NB4 (cell line): Measurements from ENCODE around the gene OLA1.

Experiments used
- DNase-seq: peaks from one replicate; pipeline ENCODE4 v3.0.0; 2010; ENCODE audit warnings: low read depth
- H3K4me3 ChIP-seq: one replicate; pipeline ENCODE4 v1.5.1; 2011; ENCODE audit warnings: mild to moderate bottlenecking, low read depth, low read length, moderate library complexity
- MYC ChIP-seq: IDR thresholded peaks from 2 replicates; pipeline ENCODE4 v1.6.1; 2011; ENCODE audit warnings: low read depth, low read length
- POLR2A ChIP-seq: IDR thresholded peaks from 2 replicates; pipeline ENCODE4 v1.6.1; 2011; ENCODE audit warnings: mild to moderate bottlenecking; ENCODE audit not compliant: insufficient read length; ENCODE audit errors: extremely low read depth
- TF ChIP-seq, protein P1 (sequence below): IDR thresholded peaks from one replicate; pipeline ENCODE4 v1.5.1; 2012; ENCODE audit warnings: low read depth, low read length
- TF ChIP-seq, protein P2 (sequence below): IDR thresholded peaks from 2 replicates; pipeline ENCODE4 v1.6.1; 2011; ENCODE audit warnings: low read depth, low read length

Gene OLA1

DNA sequence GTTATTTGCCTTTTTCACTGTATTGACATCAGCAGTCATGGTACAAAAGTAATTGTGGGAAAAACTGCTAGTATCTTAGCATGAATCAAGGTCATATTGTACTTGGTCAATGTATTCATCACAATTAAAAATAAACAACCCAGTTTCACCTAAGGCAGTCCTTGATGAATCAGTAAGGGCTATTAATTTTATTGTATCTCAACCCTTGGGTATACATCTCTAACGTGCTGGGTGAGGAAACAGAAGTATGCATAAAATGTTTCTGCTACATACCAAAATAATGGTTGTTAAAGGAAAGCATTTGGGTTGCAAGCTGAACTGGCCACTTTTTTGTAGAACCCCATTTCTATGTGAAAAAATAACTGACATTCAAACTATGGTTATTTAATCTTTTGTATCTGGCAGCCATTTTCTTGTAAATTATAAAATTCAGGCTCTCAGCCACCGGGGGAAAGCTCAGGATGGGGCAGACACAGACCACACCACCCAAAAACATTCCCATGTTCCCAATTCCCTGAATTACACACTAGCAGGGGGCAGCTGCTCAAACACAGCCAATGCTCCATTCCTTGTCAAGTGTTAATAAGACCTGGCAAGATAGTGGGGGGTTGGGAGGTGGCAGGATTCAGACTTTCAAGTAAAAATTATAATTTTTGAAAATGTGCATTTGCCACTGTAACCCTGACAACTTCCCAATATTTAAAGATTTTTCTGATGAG, 49.3 kb downstream of the OLA1 start:
- TF ChIP-seq, protein P1, sequence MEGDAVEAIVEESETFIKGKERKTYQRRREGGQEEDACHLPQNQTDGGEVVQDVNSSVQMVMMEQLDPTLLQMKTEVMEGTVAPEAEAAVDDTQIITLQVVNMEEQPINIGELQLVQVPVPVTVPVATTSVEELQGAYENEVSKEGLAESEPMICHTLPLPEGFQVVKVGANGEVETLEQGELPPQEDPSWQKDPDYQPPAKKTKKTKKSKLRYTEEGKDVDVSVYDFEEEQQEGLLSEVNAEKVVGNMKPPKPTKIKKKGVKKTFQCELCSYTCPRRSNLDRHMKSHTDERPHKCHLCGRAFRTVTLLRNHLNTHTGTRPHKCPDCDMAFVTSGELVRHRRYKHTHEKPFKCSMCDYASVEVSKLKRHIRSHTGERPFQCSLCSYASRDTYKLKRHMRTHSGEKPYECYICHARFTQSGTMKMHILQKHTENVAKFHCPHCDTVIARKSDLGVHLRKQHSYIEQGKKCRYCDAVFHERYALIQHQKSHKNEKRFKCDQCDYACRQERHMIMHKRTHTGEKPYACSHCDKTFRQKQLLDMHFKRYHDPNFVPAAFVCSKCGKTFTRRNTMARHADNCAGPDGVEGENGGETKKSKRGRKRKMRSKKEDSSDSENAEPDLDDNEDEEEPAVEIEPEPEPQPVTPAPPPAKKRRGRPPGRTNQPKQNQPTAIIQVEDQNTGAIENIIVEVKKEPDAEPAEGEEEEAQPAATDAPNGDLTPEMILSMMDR = no peak
- TF ChIP-seq MYC (no peak), POLR2A (no peak)
- TF ChIP-seq, protein P2, sequence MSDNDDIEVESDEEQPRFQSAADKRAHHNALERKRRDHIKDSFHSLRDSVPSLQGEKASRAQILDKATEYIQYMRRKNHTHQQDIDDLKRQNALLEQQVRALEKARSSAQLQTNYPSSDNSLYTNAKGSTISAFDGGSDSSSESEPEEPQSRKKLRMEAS = no peak
- H3K4me3 ChIP-seq = no peak overlapping the region

DNA sequence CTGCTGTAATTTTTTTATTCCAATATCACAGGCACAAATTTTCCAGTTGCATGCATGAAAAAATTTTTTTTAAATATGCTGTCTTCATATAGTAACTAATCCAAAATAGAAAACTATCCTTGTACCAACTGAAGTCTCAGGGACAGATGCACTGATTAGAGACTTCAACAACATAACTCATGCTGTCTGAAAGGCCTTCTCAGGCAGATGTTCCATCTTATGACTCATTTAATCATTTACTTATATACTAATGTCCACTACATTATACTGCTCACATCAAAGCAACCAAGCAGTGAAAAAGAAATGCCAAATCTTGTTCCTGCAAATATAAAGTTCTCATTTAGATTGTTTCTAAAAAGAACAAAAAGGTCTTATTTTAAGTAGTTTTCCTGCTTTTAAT, 53.1 kb downstream of the OLA1 start:
- DNase-seq = no peak
- no peak overlapping the region for H3K4me3 ChIP-seq
- TF ChIP-seq, protein P2 = no peak

More for the DNA sequence above, 49.3 kb downstream of the OLA1 start:
- no peak for DNase-seq

DNA sequence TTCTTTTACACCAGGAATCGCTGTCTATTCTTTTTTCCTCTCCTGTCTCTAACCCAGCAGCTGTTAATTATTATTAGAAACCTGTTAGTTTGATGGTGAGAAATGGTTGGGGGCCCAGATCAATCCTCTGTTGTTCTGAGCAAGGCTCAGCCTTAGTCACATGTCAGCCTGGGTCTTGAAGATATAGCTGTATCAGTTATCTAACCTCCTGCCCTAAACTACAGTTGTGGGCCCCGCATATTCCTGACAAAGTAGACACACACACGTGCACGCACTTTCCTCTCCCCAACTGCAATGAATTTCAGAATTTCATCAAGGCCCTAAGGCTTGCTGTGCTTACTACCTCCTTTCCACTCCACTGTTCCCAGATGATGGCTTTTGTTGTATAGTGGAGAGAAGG, 54.6 kb downstream of the OLA1 start:
- TF ChIP-seq, protein P2 = no peak
- TF ChIP-seq POLR2A (no peak), MYC (no peak)
- TF ChIP-seq, protein P1 = no peak
- no peak for DNase-seq
- no peak overlapping the region for H3K4me3 ChIP-seq

DNA sequence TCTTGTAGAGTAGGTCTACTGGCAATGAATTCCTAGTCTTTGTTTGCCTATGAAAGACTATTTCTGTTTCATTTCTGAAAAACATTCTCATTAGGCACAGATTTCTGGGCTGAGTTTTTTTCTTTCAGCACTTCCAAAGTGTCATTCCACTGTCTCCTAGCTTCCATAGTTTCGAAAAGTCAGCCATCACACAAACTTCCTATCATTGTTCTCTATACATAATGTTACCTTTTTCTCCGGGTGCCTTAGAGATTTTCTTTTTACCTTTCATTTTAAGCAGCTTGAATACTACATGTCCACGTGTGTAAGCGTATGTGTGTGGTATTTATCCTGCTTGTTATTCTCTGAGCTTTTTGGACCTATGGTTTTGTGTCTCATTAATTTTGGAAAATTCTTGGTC, 55.7 kb downstream of the OLA1 start:
- TF ChIP-seq, protein P1 = no peak
- TF ChIP-seq POLR2A = no peak
- TF ChIP-seq, protein P2 = no peak
- no peak for TF ChIP-seq MYC
- no peak overlapping the region for H3K4me3 ChIP-seq

DNA sequence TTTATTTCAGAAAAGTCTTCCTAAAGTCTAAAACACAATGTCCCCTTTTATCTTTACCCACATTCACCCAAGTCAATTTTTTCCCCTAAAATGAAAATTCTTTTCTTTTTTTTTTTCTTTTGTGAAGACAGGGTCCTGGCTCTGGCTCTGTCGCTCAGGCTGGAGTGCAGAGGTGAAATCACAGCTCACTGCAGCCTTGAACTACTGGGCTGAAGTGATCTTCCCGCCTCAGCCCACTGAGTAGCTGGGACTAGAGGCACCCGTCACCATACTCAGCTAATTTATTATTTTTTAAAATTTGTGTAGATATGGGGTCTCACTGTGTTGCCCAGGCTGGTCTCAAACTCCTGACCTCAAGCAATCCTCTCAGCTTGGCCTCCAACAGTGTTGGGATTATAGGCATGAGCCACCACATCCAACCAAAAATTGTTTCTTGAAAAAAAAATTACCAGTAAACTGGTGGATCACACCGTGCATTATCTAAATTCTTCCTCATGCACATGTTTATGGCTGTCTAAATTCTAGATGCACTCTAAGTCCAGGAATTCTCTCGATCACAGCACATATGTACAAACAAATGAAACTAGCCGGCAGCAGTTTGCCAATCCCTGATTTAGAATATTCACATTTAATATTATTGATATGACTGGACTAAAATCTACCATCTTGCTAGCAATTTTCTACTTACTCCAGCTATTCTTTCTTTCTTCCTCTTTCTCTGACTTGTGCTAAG, 56.8 kb downstream of the OLA1 start:
- H3K4me3 ChIP-seq = no peak overlapping the region
- TF ChIP-seq, protein P2 = no peak
- TF ChIP-seq MYC = no peak
- TF ChIP-seq, protein P1 = no peak
- TF ChIP-seq POLR2A = no peak

More for the DNA sequence above, 55.7 kb downstream of the OLA1 start:
- peak; percentile 11 for DNase-seq

DNA sequence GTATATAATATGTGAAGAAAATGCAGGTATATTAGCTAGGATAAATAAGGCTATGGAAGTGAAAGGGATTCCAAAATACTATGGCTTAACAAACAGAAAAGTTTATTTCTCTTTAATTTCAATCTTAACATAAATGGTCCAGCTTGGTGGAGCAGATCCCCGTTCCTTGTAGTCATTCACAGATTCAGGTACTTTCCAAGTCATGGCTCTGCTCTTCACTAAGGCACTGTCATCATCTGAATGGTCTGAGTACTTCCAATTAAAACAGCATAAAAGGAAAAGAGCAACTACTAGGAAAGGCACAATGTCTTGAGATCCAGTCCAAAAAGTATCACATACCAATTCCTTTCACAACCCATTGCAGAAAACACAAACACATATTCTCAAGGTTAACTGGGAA, 63.4 kb downstream of the OLA1 start:
- TF ChIP-seq POLR2A = no peak
- TF ChIP-seq, protein P1 = no peak
- no peak for TF ChIP-seq MYC
- TF ChIP-seq, protein P2 = no peak
- no peak overlapping the region for H3K4me3 ChIP-seq
- DNase-seq = no peak

More for the DNA sequence above, 56.8 kb downstream of the OLA1 start:
- DNase-seq = no peak
